ENCODE data around the gene MRPL49. TPM values are rescaled to one million over a fixed set of nuclear protein-coding genes. Genes with fewer than 3 reads are reported as not detected.
A peak's percentile ranks its signal among the peaks of the same experiment; 100 is the strongest.
"Not testable (repeated sequence)": the region's sequence is repeated elsewhere in the genome, so short reads cannot be mapped to it uniquely, and the experiment has no call there.

MRPL49 gene
- total RNA-seq, 1 donor = 53.9 TPM

GRCh38 chr11:65117206-65118096 lies 4.7 kb upstream of the MRPL49 start, which contains the start of gene ZNHIT2:
ZNHIT2 (minus strand) TSS chr11:65117701; CDS start chr11:65117653, 48 bp downstream.
- DNase-seq (ENCODE audit: low read depth in 2 of 3, low spot score in 2 of 3) = peak; percentile 95 to 99 (median 99)

GRCh38 chr11:65118097-65118837 lies 3.9 kb upstream of the MRPL49 start:
- DNase-seq (ENCODE audit: low read depth in 2 of 3, low spot score in 2 of 3) = no peak

GRCh38 chr11:65118891-65119669 lies 3.0 kb upstream of the MRPL49 start:
- not testable (repeated sequence) for DNase-seq (ENCODE audit: low read depth in 2 of 3, low spot score in 2 of 3)

GRCh38 chr11:65119670-65119995 lies 2.5 kb upstream of the MRPL49 start:
- DNase-seq (ENCODE audit: low read depth in 2 of 3, low spot score in 2 of 3) = no peak

- DNase-seq (ENCODE audit: low read depth in 2 of 3, low spot score in 2 of 3) = no peak
Observed at GRCh38 chr11:65120831-65121230, 1.3 kb upstream of the MRPL49 start.

- DNase-seq (ENCODE audit: low read depth in 2 of 3, low spot score in 2 of 3) = peak in 1 of 3 donors; percentile 31
Observed at GRCh38 chr11:65121447-65121864, 665 bp upstream of the MRPL49 start.

GRCh38 chr11:65124480-65125196 lies 2.5 kb downstream of the MRPL49 start:
- no peak for DNase-seq (ENCODE audit: low read depth in 2 of 3, low spot score in 2 of 3)

- no peak for DNase-seq (ENCODE audit: low read depth in 2 of 3, low spot score in 2 of 3)
Observed at GRCh38 chr11:65125197-65126056, 3.3 kb downstream of the MRPL49 start.

GRCh38 chr11:65126624-65127274 lies 4.6 kb downstream of the MRPL49 start:
- no peak for DNase-seq (ENCODE audit: low read depth in 2 of 3, low spot score in 2 of 3)

GRCh38 chr11:65127473-65128181 lies 5.5 kb downstream of the MRPL49 start:
- no peak for DNase-seq (ENCODE audit: low read depth in 2 of 3, low spot score in 2 of 3)

- DNase-seq (ENCODE audit: low read depth in 2 of 3, low spot score in 2 of 3) = no peak
Observed at GRCh38 chr11:65128182-65129145, 6.3 kb downstream of the MRPL49 start.

GRCh38 chr11:65129649-65130441 lies 7.7 kb downstream of the MRPL49 start:
- no peak for DNase-seq (ENCODE audit: low read depth in 2 of 3, low spot score in 2 of 3)

GRCh38 chr11:65130631-65131416 lies 8.7 kb downstream of the MRPL49 start:
- DNase-seq (ENCODE audit: low read depth in 2 of 3, low spot score in 2 of 3) = no peak

- no peak for DNase-seq (ENCODE audit: low read depth in 2 of 3, low spot score in 2 of 3)
Observed at GRCh38 chr11:65131417-65131776, 9.3 kb downstream of the MRPL49 start.

GRCh38 chr11:65131895-65132237 lies 9.7 kb downstream of the MRPL49 start:
- DNase-seq (ENCODE audit: low read depth in 2 of 3, low spot score in 2 of 3) = no peak

Data from hematopoietic multipotent progenitor cell (in vitro differentiated cells).